ENCODE results near the gene BCKDHB.

- no peak for TF ChIP-seq CREB1 (CRISPR knock-in tag; IDR thresholded peaks at IDR 0.05; ENCODE audit: low read depth)
- TF ChIP-seq EZH2 (IDR thresholded peaks at IDR 0.05; ENCODE audit: low read depth, unreplicated experiment): no peak
- no peak for TF ChIP-seq CTCF (conservative IDR thresholded peaks at IDR 0.05; ENCODE audit: low read depth in 2 of 2)
- TF ChIP-seq REST (IDR thresholded peaks at IDR 0.05; ENCODE audit: unreplicated experiment): no peak
These were observed 269.9 kb downstream of the BCKDHB start for GRCh38 chr6:80376411-80376810.
